ENCODE results near the gene LDHAL6A.
"Not testable (repeated sequence)": the region's sequence is repeated elsewhere in the genome, so short reads cannot be mapped to it uniquely, and the experiment has no call there.

LDHAL6A gene

DNA sequence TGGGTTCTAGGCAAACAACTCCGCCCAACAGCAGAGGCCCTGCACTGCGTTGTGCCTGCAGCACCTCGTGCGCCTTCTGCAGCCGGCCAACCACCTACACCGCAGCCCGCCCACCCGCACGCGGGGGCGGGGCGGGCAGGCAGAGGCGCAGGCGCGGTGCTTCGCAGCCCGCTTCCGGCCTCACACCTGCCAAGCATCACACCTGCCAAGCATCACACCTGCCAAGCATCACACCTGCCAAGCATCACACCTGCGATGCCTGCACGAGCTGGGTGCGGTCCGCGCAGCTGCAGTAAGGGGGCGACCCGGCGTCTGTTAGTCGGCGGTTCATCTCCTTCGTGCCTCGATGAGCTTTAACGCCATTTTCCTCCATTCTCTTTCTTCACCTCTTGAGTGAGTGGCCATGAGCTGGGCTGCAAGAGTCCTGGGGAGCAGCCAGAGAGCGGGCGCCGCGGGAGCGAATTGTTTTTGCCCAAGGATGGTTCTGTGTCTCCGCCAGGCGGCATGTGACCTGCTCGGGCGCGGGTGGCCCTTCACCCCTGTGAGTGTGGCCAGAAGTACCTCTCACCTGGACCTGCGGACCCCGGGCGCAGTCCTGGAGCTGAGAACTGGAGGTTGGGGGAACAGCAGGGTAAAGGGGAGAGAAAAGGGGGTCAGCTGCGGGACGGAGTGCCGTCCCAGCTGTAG lies at the start of gene LDHAL6A:
TSS of gene LDHAL6A (plus strand) at position 171 of the 687 bp plus-strand sequence. CDS start 825 bp downstream, outside the sequence.
- DNase-seq (ENCODE audit: low read depth) = no peak

DNA sequence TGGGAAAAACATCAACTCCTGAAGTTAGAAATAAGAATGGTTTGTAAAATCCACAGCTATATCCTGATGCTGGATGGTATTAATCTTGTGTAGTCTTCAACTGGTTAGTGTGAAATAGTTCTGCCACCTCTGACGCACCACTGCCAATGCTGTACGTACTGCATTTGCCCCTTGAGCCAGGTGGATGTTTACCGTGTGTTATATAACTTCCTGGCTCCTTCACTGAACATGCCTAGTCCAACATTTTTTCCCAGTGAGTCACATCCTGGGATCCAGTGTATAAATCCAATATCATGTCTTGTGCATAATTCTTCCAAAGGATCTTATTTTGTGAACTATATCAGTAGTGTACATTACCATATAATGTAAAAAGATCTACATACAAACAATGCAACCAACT lies 48.3 kb upstream of the LDHAL6A start:
- not testable (repeated sequence) for DNase-seq (ENCODE audit: low read depth)

DNA sequence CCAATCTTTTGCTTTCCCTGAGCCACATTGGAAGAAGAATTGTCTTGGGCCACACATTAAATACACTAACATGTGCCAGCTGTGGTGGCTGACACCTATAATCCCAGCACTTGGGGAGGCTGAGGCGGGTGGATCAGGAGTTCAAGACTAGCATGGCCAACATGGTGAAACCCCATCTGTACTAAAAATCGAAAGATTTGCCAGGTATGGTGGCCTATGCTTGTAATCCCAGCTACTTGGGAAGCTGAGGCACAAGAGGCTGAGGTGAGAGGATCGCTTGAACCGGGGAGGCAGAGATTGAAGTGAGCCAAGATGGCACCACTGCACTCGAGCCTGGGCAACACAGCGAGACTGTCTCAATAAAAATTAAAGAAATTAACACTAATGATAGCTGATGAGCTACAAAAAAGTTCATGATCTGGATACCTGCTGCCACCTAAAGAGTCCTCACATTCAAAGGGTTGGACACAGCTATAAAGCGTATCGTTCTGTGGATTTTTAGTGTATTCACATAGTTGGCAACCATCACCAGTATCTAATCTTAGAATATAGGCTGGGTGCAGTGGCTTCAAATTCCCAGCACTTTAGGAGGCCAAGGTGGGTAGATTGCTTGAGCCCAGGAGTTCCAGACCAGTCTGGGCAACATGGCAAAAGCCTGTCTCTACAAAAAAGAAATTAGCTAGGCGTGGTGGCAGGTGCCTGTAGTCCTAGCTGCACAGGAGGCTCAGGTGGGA lies 46.9 kb upstream of the LDHAL6A start:
- DNase-seq (ENCODE audit: low read depth) = no peak

DNA sequence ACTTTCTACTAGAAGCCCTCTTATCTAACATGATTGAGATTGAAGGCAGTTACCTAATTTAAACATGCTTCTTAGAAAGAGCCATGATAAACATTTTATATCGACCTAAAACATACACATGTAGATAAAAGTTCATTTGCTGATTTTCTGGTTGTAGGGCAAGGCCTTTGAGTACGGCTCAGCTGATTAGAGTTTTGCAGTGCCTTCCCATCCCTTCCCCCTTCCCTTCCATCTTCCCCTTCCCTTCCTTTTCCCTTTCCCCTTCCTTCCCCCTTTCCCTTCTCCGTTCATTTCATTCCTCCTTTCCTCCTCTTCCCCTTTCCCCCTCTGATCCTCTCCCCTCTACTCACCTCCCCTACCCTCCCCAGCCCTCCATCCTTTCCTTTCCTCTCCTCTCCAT lies 39.2 kb upstream of the LDHAL6A start:
- DNase-seq (ENCODE audit: low read depth) = no peak

DNA sequence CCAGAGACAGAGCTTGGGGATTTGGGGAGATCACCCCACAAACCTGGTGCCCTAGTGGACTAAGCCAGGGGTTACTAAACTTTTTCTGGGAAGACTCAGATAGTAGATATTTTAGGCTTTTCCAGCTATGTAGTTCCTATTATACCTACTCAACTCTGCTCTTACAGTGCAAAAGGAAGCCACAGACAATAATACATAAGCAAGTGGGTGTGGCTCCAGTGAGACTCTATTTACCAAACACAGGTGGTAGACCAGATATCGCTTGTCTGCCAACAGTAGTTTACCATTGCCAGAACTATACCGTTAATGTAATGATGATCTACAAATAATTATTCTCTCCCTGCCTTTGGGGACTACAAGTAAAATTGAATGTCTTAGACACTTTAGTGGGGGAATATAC lies 36.6 kb upstream of the LDHAL6A start:
- no peak for DNase-seq (ENCODE audit: low read depth)

DNA sequence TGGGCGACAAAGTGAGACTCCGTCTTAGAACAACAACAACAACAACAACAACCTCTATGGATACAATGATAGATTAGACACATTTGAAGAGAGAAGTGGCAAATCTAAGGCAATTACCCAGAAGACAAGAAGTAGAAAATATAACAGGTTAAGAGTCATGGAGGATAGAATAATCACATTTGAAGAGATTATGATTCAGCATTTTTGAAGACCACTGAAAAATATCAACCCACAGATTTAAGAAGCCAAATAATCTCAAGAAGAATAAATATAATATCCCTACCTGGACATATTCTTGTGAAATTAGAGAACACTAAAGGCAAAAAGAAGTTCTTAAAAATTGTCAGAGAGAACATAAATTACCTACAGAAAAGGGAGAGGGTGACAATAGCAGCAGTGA lies 35.6 kb upstream of the LDHAL6A start:
- no peak for DNase-seq (ENCODE audit: low read depth)

DNA sequence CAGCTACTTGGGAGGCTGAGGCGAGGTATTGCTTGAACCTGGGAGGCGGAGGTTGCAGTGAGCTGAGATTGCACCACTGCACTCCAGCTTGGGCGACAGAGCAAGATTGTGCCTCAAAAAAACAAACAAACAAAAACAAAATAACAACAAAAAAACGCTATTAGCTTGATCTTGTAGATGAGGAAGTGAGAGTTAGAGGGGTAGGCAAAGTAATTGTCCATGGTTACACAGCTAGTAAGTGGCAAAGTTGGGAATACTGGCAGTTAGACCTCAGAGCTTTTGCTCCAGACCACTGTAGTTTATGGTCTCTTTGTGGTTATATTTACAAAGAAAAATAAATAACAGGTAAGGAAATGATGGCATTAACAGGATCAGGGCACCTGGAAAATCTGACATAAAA lies 28.4 kb upstream of the LDHAL6A start:
- DNase-seq (ENCODE audit: low read depth) = no peak

DNA sequence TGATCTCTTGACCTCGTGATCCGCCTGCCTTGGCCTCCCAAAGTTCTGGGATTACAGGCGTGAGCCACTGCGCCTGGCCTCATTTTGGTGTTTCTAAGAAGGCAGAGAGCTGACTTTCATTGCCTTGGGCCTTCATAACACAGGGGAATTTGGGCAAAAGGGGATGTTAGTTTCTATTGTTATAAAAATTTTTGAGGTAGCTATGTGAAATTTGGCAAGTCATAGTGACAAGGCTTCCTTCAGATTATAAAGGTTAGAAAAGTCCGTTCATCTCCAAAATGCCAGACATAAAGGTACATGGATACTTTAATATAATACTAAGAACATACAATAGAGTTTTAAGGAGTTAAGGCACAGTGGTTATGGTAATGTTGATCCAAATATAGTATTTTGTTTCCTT lies 26.3 kb upstream of the LDHAL6A start:
- no peak for DNase-seq (ENCODE audit: low read depth)

DNA sequence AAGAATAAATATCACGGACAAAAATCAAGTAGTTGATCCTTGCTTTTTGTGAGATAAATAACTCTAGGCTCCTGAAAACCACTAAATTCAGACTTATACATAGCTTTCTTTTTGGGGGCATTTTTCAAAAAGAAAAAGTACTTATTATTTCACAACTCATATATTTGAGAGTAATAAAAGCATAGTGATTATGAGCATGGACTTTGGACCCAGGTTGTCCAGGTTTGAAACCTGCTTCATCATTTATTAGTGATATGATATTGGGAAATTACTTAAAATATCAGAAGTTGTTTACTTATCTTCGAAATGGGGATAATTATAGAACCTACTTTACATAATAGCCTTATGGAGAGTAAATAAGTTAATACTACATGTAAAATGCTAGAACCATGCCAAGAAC lies 17.0 kb upstream of the LDHAL6A start:
- DNase-seq (ENCODE audit: low read depth) = no peak

DNA sequence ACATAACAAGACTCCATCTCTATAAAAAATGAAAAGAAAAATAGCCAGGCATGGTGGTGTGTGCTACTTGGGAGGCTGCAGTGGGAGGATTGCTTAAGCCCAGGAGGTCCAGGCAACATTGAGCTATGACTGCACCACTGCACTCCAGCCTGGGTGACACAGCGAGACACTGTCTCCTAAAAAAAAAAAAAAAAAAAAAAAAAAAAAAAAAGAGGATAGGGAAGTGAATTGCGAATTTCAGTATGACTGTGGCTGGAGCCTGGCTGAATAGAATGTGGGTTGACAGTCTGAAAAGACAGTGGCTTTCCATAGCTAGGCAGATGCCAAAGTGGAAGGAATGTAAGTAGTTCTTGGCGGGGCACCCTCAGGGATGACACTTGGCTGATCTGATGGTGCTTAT lies 6.4 kb upstream of the LDHAL6A start:
- DNase-seq (ENCODE audit: low read depth) = no peak

DNA sequence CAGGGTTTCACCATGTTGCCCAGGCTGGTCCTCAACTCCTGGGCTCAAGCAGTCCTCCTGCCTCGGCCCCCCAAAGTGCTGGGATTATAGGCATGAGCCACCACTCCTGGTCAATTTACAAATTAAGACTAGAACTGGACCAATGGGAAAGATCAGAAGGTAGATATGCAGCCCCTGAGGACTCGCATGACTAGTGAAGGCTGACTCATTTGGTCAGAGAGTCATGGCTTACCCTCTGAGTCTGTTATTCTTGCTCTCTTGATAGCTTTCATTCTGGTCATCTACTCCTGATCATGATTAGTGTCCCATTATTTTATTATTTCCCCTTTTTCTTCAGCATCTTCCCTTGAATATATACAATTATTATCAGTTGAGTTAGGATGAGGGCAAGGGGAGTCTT lies 2.7 kb upstream of the LDHAL6A start:
- DNase-seq (ENCODE audit: low read depth) = no peak

DNA sequence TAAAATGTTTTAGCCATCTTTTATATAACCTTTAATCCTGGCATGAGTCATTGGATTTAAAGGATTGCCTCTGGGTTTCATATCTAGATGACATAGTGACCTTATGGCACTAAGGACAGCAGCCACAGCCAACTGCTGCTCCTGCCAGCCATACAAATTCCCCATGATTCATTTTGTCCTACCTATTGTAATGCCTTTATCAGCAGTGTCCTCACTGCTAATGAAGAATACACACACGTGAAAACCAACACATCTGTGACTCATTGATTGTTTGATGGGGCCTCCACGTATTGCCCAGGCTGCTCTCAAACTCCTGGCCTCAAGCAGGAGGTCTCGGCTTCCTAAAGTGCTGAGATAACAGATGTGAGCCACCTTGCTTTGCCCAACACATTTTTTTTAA lies 1.8 kb downstream of the LDHAL6A start:
- DNase-seq (ENCODE audit: low read depth) = no peak

DNA sequence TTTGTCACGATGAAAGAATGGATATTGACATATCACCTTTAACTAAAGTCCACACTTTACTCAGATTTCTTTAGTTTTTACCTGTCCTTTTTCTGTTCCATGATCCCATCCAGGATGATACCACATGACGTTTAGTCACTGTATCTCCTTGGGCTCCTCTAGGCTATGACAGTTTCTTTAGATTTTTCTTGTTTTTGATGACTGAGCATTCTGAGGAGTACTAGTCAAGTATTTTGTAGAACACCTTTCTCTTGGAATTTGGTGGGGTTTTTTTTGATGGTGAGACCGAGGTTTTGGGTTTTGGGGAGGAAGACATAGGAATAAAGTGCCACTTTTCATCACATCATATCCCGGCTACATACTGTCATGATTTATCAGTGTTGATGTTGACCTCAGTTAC lies 4.0 kb downstream of the LDHAL6A start:
- DNase-seq (ENCODE audit: low read depth) = no peak

DNA sequence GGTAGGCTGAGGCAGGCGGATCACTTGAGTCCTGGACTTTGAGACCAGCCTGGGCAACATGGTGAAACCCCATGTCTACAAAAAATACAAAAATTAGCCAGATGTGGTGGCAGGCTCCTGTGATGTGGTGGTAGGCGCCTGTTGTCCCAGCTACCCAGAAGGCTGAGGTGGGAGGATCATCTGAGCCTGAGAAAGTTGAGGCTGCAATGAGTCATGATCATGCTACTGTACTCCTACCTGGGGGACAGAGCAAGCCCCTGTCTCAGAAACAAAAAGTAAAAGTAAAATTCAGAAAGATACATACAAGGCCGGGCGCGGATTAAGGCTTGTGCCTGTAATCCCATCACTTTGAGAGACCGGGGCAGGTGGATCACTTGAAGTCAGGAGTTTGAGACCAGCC lies 6.3 kb downstream of the LDHAL6A start:
- DNase-seq (ENCODE audit: low read depth) = no peak

DNA sequence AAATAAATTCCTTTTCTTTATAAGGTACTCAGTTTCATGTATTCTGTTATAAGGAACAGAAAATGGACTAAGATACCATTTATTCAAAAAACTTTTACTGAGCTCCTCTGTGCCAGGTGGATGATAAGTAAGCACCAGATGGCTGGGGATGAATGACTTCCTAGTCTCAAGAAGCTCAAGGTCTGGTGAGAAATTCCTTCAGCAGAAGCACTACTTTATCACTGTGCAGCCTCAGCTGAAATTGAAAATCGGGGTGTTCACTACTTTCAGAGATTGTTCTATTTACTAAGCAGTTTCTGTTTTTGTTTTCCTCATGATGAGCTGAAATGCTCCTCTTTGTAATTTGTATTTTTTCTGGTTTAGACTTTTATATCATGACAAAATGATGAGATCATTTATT lies 7.8 kb downstream of the LDHAL6A start:
- no peak for DNase-seq (ENCODE audit: low read depth)

DNA sequence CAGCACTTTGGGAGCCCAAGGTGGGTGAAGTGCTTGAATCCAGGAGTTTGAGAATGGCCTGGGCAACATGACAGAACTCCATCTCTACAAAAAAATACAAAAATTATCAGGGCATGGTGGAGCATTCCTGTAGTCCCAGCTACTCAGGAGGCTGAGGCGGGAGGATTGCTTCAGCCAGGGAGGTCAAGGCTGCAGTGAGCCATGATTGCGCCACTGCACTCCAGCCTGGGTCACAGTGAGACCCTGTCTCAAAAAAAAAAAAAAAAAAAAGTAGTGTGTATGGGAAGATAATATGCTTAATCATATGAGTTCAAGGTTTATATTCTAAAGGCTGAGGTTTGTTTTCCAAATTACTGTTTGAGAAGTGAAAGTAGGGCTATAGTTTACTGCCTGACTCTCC lies 10.7 kb downstream of the LDHAL6A start:
- no peak for DNase-seq (ENCODE audit: low read depth)

DNA sequence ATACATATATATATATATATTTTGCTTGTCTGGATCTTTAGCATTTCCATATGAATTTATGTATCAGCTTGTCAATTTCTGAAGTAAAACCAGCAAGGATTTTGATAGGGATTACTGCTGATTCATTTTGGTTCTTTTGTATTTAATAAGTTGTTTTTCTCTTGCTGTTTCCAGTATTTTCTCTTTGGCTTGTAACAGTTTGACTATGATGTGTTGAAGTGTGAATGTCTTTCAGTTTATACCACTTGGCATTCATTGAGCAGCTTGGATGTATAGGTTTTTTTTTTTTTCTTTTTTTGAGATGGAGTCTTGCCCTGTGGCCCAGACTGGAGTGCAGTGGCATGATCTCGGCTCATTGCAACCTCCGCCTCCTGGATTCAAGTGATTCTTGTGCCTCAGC lies 12.4 kb downstream of the LDHAL6A start:
- no peak for DNase-seq (ENCODE audit: low read depth)

DNA sequence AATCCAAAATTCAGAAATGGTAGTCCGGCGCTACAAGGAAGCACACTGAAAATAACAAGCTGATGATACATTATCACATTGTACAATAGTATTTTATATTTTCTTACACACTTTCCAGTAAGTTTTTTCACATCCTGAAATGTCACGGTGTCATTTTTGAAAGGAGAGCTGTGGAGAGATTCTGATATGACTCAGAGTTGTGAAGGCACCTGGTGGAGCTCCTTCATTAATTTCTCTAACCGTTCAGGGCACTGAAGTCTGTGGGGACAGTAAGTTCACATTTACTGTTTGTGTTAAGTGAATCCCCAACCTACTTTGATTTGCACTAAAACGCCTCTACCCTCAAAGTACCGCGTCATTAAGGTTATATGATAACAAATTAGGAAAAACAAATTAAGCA lies 13.3 kb downstream of the LDHAL6A start:
- DNase-seq (ENCODE audit: low read depth) = no peak

DNA sequence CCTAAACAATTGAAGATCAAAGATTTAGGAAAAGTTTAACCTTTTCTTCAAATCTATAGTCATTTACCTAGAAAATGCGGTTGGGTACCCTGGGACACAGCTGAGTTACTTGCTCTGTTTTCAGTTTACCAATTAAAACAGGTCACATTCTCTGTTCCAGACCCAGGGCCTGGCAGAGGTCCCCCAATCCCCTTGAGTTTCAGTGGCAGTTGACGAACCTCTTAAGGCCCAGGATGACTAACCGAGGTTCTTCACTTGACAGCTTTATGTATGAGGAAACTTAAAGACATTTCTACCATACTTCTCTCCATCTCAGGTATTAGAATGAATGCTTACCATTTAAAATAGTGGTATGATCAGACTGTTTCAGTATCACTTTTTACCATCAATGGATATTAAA lies 16.3 kb downstream of the LDHAL6A start:
- DNase-seq (ENCODE audit: low read depth) = no peak

DNA sequence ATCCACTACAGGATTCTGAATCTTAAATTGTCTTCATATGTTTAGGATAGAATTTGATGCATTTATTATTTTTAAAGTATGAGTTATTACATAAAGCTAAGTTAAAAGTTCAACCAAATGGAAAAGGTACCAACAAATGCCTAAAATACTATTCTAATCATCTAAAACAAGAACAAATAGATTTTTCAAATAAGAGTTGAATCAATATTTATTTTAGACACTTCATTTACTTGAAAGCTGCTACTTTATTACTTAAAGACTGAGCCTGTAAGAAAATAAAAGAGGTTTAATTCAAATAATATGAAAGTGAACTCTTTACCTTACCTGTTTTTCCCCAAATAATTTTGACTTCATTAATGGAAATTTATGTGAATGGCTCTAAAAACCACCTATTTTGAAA lies 16.9 kb downstream of the LDHAL6A start:
- no peak for DNase-seq (ENCODE audit: low read depth)

DNA sequence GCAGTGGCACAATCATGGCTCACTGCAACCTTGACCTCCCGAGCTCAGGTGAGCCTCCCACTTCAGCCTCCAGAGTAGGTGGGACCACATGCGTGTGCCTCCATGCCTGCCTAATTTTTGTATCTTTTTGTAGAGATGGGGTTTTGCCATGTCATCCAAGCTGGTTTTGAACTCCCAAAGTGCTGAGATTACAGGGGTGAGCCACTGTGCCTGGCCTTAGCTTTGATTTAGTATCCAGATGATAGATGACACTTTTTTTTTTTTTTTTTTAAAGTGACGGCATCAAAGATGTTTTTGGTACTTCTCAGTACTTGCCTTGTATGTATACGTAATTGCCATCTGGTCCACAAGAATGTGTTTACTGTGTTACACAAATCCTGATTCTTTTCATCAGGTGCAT lies 23.4 kb downstream of the LDHAL6A start:
- no peak for DNase-seq (ENCODE audit: low read depth)

DNA sequence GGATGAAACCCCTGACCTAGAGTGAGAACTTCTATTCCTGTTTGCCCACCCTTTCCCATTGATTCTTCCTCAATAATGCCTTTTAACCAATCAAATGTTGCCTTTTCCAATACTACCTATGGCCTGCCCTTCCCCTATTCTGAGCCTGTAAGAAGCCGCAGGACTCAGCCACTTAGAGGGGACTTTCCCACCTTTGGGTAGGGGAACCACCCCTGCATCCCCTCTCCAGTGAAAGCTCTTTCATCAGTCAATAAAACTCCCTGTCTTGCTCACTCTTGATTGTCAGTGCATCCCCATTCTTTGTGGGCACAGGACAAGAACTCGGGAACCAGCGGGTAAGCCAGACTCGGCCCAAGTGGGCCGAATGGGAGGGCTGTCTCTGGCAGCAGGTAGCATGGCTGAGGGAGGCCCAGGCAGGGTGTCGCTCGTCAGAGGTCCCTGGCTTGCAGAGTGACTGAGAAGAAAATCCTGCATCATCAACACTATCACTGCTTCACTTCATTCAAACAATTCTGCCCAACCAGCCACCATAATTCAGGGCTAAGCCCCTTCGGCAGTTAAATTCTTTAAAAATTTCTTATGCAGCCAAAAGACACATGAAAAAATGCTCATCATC lies 30.4 kb downstream of the LDHAL6A start:
- no peak for DNase-seq (ENCODE audit: low read depth)

DNA sequence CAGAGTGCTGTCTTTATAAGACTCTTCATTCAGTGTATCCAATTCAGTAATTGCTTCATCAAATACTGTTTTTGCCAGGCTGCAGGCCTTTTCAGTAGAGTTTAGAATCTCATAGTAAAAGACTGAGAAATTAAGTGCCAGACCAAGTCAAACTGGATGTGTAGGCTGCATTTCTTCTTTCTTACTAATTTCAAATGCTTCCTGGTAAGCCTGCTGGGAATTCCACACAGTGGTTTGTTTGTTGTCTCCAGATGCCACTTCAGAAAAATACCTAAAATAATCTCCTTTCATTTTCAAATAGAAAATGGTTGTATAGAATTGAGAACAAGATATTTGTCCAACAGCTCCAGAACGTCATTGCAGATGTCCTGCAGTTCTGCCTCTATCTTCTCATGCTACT lies 34.7 kb downstream of the LDHAL6A start:
- no peak for DNase-seq (ENCODE audit: low read depth)

All from stimulated activated CD4-positive, alpha-beta T cell treated with anti-CD3 and anti-CD28 coated beads, Interleukin-2, amount 100 ng/mL, for 4 hours (primary cell).